HG02973 (cell line): Measurements from ENCODE around the gene USP46.

Source experiments
- ATAC-seq: cut with Tn5 transposase; IDR thresholded peaks from one replicate; pipeline ENCODE4 v1.9.1; 2021; ENCODE audit warnings: moderate library complexity; ENCODE audit not compliant: unreplicated experiment

Gene USP46

GRCh38 chr4:52576961-52577623 lies 82.0 kb downstream of the USP46 start:
- ATAC-seq = no peak

GRCh38 chr4:52576326-52576725 lies 82.8 kb downstream of the USP46 start:
- ATAC-seq = no peak

GRCh38 chr4:52575406-52575805 lies 83.7 kb downstream of the USP46 start:
- ATAC-seq = no peak

GRCh38 chr4:52574036-52574435 lies 85.1 kb downstream of the USP46 start:
- ATAC-seq = no peak

GRCh38 chr4:52573551-52573950 lies 85.5 kb downstream of the USP46 start:
- no peak for ATAC-seq

GRCh38 chr4:52572936-52573485 lies 86.1 kb downstream of the USP46 start:
- ATAC-seq = no peak

- ATAC-seq = no peak
These were observed 90.8 kb downstream of the USP46 start for GRCh38 chr4:52568351-52568750.

- ATAC-seq = no peak
These were observed 92.7 kb downstream of the USP46 start for GRCh38 chr4:52566136-52567031.

GRCh38 chr4:52560844-52561280 lies 98.2 kb downstream of the USP46 start:
- ATAC-seq = no peak

- ATAC-seq = no peak
These were observed 103.8 kb downstream of the USP46 start for GRCh38 chr4:52555356-52555716.

GRCh38 chr4:52554612-52555355 lies 104.3 kb downstream of the USP46 start:
- no peak for ATAC-seq

- no peak for ATAC-seq
These were observed 106.3 kb downstream of the USP46 start for GRCh38 chr4:52552778-52553177.

GRCh38 chr4:52551487-52551886 lies 107.6 kb downstream of the USP46 start:
- no peak for ATAC-seq

- no peak for ATAC-seq
These were observed 108.9 kb downstream of the USP46 start for GRCh38 chr4:52550186-52550585.

GRCh38 chr4:52548818-52549570 lies 110.1 kb downstream of the USP46 start:
- no peak for ATAC-seq

- no peak for ATAC-seq
These were observed 112.7 kb downstream of the USP46 start for GRCh38 chr4:52546449-52546848.

- ATAC-seq = peak; percentile 77
These were observed 113.7 kb downstream of the USP46 start for GRCh38 chr4:52545099-52546069.
